ENCODE data around the gene ABCC4.
"Not testable (repeated sequence)": the region's sequence is repeated elsewhere in the genome, so short reads cannot be mapped to it uniquely, and the experiment has no call there.

ABCC4 gene

GRCh38 chr13:95298971-95299621 lies 2.2 kb downstream of the ABCC4 start:
- DNase-seq: no peak

GRCh38 chr13:95298169-95298965 lies 2.9 kb downstream of the ABCC4 start:
- DNase-seq: no peak

- peak in 1 of 4 experiments; percentile 4 for DNase-seq
Measured at GRCh38 chr13:95296326-95296925, 4.8 kb downstream of the ABCC4 start.

- no peak for DNase-seq
Measured at GRCh38 chr13:95295026-95295425, 6.2 kb downstream of the ABCC4 start.

DNA sequence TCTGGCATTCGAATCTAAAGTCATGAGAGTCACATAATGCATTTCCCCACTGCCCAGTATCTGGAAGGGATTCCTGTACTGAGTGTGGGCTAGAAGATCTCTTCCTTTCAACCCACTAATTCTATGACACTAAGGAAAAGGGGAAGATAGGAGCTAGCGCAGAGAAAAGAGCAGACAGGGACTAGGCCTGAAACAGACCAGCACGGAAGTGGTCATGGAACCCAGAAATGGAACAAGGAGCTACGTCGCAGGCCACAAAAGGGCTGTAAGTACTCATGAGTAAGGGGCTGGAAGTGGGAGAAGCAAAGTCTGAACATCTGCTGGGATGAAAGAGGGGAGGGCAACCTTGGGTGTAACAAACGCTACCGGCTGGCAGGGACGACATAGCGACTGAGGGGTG lies 8.6 kb downstream of the ABCC4 start:
- no peak for DNase-seq

GRCh38 chr13:95289901-95290300 lies 11.3 kb downstream of the ABCC4 start:
- DNase-seq: not testable (repeated sequence)

DNA sequence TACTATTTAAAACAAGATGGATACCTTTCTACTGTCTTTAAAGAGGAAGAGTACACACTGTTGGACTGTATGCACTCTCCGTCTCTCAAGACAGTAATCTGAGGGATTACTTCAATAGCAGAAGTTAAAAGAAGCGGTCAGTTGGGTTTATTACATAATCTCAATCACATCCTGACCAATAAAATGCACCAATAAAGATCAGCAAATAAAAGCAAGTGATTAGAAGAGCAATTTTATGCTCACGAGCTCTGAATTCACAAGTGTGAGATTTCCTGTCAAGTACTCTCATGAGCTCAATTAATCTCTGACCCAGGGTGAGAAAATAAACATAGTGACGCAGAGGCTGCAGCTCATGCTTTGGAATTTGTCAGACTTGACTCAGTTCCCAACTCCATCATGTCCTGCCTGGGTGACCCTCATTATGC lies 12.2 kb downstream of the ABCC4 start:
- no peak for DNase-seq

DNA sequence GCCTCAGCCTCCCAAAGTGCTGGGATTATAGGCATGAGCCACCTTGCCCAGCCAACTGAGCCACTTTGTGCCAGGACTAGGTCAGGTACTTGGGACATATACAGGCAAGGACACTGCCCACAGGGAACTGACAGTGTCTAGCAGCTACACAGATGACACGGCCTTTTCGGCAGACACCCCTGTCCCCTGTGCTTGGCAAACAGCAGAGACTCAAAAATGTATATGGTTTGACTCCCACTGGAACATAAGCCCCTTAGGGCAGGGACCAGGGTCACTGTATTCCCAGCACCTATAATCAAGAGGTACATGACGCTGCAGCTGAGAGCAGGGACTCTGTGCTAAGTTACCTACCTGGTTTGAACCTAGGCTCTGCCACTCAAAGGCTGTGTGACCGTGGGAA lies 16.8 kb downstream of the ABCC4 start:
- DNase-seq: no peak

DNA sequence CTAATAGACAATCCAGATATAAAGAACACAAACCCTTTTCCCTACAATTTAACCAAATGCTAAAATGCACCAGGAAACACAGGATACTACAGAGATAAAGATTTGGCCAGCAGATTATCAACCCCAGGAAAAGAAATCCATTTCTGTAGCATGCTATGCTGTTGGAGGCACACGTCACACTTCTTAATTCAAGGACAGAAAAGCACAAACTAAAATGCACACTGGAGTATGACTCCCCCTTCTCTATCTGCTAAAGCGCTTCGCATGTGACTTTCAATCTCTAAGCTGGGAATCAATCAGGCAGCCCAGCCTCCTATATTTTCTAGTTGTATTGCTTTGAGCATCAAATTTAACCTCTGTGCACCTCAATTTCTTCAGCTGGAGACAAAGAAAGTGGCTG lies 22.2 kb downstream of the ABCC4 start:
- no peak for DNase-seq

DNA sequence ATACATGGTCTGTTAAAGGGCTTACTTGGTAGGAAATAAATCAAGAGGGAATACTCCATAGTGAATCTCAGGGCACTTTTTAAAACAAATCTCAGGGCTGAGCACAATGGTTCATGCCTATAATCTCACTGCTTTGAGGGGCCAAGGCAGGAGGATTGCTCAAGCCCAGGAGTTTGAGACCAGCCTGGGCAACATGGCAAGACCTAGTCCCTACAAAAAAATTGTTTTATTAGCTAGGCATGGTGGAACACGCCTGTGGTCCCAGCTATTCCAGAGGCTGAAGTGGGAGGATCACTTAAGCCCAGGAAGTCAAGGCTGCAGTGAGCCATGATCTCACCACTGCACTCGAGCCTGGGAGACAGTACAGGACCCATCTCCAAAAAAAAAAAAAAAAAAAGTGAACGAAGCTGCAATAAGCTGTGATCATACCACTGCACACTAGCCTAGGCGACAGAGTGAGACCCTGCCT lies 25.2 kb downstream of the ABCC4 start:
- no peak for DNase-seq

GRCh38 chr13:95275322-95276036 lies 25.8 kb downstream of the ABCC4 start:
- no peak for DNase-seq

- not testable (repeated sequence) for DNase-seq
Measured at GRCh38 chr13:95273592-95274132, 27.6 kb downstream of the ABCC4 start.

DNA sequence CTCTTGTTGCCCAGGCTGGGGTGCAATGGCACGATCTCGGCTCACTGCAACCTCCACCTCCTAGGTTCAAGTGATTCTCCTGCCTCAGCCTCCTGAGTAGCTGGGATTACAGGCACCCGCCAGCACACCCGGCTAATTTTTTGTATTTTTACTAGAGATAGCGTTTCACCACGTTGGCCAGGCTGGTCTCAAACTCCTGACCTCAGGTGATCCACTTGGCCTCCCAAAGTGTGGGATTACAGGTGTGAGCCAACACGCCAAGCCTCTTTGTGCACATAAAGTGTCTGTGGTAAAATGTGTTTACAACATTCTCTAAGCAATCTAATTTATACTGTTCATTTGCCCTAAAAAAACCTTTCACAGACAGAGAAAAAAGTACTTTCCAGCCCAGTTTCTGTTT lies 29.2 kb downstream of the ABCC4 start:
- not testable (repeated sequence) for DNase-seq

- no peak for DNase-seq
Measured at GRCh38 chr13:95269756-95270155, 31.5 kb downstream of the ABCC4 start.

DNA sequence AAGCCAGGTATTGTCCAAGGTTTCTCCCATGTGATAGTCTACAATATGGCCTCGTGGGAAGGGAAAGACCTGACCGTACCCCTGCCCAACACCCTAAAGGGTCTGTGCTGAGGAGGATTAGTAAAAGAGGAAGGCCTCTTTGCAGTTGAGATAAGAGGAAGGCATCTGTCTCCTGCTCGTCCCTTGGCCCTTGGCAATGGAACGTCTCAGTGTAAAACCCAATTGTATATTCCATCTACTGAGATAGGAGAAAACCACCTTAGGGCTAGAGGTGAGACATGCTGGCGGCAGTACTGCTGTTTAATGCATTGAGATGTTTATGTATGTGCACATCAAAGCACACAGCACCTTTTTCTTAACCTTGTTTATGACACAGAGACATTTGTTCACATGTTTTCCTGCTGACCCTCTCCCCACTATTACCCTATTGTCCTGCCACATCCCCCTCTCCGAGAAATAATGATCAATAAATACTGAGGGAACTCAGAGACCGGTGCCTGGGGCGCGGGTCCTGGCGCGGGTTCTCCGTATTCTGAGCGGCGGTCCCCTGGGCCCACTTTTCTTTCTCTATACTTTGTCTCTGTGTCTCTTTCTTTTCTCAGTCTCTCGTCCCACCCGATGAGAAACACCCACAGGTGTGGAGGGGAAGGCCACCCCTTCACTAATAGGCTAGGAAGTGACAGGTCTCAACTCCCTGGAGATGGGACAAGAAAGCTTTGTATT lies 32.7 kb downstream of the ABCC4 start:
- not testable (repeated sequence) for DNase-seq

DNA sequence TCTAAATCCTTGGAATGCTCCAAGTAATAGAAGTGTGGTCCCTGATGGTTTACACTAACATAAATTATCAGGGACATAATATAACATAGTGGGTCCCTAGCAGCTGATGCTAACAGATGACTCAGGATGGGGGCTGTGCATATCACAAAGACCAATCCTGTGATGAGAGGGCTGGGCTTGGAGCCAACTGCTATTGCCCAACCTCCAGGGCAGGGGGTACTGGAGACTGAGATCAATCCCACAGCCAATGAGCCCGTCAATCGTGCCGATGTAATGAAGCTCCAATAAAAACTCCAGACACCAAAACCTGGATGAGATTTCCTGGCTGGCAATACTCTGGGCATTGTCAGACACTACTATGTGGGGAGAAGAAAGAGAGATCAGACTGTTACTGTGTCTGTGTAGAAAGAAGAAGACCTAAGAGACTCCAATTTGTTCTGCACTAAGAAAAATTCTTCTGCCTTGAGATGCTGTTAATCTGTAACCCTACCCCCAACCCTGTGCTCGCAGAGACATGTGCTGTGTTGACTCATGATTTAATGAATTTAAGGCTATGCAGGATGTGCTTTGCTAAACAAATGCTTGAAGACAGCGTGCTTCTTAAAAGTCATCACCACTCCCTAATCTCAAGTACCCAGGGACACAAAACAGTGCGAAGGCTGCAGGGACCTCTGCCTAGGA lies 33.4 kb downstream of the ABCC4 start:
- DNase-seq: no peak

- DNase-seq: no peak
Measured at GRCh38 chr13:95264225-95264624, 37.0 kb downstream of the ABCC4 start.

GRCh38 chr13:95262837-95263384 lies 38.3 kb downstream of the ABCC4 start:
- DNase-seq: no peak

DNA sequence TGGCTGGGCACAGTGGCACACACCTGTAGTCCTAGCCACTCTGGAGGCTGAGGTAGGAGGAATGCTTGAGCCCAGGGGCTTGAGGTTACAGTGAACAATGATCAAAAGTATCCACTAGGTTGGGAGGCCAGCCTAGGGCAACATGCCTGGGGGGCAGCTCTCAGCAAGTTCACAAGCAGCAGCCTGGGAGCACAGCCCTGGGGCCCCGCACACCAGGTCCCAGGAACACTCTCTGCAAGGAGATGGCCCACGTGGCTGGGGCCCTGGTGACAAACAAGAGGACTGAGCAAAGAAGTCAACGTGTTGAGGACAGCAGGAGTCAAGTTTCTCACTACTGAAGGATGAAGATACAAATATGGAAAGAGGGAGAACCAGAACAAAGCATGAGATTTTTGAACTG lies 39.3 kb downstream of the ABCC4 start:
- no peak for DNase-seq

GRCh38 chr13:95260031-95260525 lies 41.2 kb downstream of the ABCC4 start:
- DNase-seq: no peak

GRCh38 chr13:95258619-95259194 lies 42.5 kb downstream of the ABCC4 start:
- no peak for DNase-seq

All from activated CD4-positive, CD25-positive, alpha-beta regulatory T cell (primary cell).